Hepatocyte (in vitro differentiated cells): ENCODE results near the gene HDAC6.

Experiments used
- EZH2phosphoT487 ChIP-seq: fragments of 200-600 bp; sonication (generic); IDR thresholded peaks from one replicate; pipeline ENCODE4 v1.6.1; 2018; ENCODE audit warnings: antibody characterized with exemption, mild to moderate bottlenecking, low read depth, moderate library complexity; ENCODE audit not compliant: unreplicated experiment, severe bottlenecking
- TF ChIP-seq, protein P1 (sequence below): fragments of 200-600 bp; sonication (generic); IDR thresholded peaks from 2 replicates; pipeline ENCODE4 v1.5.1; 2016; ENCODE audit warnings: antibody characterized with exemption, mild to moderate bottlenecking; ENCODE audit not compliant: poor library complexity

DNA sequence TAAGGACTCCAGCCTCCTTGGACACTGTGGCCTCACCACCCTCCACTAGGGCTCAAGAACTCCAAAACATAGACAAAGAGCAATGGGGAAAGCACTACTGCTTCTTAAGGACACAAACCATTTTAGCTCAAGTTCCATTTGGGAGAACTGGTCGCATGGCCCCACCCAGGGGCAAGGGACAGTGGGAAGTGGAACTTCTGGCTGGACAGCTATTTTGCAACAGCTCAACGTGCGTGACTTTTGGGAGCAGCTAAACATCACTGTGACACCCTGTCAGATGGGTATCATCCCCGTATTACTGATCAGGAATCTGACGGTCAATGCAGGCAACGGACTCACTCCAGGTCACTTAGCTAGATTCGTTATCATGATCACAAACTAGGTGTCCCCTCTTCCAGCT is 49.4 kb upstream of the HDAC6 start:
- TF ChIP-seq, protein P1, sequence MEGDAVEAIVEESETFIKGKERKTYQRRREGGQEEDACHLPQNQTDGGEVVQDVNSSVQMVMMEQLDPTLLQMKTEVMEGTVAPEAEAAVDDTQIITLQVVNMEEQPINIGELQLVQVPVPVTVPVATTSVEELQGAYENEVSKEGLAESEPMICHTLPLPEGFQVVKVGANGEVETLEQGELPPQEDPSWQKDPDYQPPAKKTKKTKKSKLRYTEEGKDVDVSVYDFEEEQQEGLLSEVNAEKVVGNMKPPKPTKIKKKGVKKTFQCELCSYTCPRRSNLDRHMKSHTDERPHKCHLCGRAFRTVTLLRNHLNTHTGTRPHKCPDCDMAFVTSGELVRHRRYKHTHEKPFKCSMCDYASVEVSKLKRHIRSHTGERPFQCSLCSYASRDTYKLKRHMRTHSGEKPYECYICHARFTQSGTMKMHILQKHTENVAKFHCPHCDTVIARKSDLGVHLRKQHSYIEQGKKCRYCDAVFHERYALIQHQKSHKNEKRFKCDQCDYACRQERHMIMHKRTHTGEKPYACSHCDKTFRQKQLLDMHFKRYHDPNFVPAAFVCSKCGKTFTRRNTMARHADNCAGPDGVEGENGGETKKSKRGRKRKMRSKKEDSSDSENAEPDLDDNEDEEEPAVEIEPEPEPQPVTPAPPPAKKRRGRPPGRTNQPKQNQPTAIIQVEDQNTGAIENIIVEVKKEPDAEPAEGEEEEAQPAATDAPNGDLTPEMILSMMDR, result no peak
- no peak for TF ChIP-seq EZH2phosphoT487
